Epithelial cell of proximal tubule (primary cell): ENCODE results near the gene SLC5A9. TPM values are rescaled to one million over a fixed set of nuclear protein-coding genes. Genes with fewer than 3 reads are reported as not detected.

ENCODE experiments used
- DNase-seq: peaks from one replicate; pipeline ENCODE4 v3.0.0-alpha.2; 2011; ENCODE audit warnings: low read depth
- H3K4me3 ChIP-seq: 2 replicates; pipeline ENCODE4 v1.5.1; 2011; ENCODE audit warnings: low read depth, mild to moderate bottlenecking, low read length
- total RNA-seq: library from RNA; depleted of rRNA; stranded (reverse); fragments of >200 nt; gene quantifications from 2 replicates; pipeline ENCODE4 v1.2.3, GENCODE V29; 2015
- TF ChIP-seq, protein P1 (sequence below): conservative IDR thresholded peaks from 2 replicates; pipeline ENCODE4 v1.5.1; 2012; ENCODE audit warnings: low read depth, mild to moderate bottlenecking, low read length

Gene SLC5A9
- total RNA-seq, 1 donor from 2014 or later, result not detected

DNA sequence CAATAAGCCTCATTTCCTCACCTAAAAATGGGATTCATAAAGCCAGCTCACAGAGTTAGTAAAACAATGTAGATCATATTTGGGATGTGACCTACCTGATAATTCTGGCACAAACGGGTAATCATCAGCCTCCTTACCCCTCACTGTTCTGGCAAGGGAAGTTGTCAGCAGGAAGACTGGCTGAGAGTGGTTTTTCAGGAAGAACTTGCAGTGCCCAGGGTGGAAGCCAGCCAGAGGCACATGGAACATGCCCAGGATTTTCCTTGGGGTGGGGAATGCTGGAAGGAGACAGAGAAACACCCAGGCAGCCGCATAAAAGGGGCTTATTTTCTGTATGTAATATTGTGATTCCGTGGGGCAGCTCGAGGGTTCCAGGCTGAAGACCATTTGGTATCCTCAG lies 7.7 kb upstream of the SLC5A9 start:
- DNase-seq, result no peak
- H3K4me3 ChIP-seq, result no peak overlapping the region
- TF ChIP-seq, protein P1, sequence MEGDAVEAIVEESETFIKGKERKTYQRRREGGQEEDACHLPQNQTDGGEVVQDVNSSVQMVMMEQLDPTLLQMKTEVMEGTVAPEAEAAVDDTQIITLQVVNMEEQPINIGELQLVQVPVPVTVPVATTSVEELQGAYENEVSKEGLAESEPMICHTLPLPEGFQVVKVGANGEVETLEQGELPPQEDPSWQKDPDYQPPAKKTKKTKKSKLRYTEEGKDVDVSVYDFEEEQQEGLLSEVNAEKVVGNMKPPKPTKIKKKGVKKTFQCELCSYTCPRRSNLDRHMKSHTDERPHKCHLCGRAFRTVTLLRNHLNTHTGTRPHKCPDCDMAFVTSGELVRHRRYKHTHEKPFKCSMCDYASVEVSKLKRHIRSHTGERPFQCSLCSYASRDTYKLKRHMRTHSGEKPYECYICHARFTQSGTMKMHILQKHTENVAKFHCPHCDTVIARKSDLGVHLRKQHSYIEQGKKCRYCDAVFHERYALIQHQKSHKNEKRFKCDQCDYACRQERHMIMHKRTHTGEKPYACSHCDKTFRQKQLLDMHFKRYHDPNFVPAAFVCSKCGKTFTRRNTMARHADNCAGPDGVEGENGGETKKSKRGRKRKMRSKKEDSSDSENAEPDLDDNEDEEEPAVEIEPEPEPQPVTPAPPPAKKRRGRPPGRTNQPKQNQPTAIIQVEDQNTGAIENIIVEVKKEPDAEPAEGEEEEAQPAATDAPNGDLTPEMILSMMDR, result no peak

DNA sequence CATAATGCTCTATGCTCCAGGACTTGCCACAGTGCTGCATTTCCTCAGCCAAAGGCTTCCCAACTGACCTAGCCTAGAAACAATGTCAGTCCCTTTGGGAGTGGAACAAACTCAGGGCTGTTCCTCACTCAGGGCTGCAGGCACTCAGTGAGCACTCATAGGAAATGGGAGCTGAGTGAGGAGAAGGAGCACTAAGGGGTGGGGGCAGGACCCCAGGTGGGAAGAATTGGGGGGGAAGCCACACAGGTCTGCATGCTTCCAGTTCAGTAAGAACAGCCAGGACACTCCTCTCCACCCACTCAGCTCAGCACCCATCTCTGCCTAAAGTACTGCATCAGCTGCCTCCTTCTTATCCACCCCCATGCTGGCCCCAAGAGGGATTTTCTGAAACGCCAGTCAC lies 7.3 kb upstream of the SLC5A9 start:
- DNase-seq, result no peak
- no peak overlapping the region for H3K4me3 ChIP-seq

DNA sequence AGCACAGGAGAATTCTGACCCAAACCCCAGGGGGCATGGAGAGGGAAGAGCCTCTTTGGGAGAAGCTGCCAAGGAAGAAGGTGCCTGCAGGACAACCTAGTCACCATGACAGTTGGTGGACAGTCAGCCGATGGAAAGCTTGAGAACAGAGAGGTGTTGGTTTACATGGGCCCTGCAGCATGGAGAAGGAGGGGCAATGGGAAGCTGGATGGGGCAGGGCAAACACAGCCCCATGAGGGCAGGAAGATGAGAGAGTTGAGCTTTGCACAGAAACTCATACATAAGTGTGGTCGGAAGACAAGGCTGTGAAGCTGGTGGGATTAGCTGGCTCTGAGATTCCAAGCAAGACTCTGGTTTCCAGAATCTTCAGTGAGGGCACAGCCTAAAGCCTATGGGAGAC lies 6.6 kb upstream of the SLC5A9 start:
- TF ChIP-seq, protein P1, result no peak
- no peak for DNase-seq
- no peak overlapping the region for H3K4me3 ChIP-seq

More for the DNA sequence above, 7.3 kb upstream of the SLC5A9 start:
- TF ChIP-seq, protein P1, result no peak

DNA sequence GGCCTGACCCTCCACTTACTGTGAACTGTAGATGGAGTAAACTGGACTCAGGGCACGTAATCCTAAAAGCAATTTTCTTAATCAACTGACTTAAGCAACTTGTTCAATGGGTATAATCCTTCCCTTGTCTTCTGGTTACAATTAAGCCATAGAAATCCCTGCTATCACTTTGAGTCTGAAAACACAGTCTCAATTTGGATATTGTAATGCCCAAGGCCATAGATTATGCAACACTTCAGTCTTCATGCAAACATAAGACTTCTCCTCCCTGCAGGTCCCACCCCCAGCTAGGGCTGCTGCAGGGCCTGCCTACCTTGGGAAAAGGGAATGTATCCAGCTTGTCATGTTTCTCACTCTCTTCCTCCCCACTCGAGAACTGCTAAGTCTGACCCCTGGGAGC lies 6.2 kb upstream of the SLC5A9 start:
- DNase-seq, result no peak
- no peak overlapping the region for H3K4me3 ChIP-seq
- TF ChIP-seq, protein P1, result no peak

DNA sequence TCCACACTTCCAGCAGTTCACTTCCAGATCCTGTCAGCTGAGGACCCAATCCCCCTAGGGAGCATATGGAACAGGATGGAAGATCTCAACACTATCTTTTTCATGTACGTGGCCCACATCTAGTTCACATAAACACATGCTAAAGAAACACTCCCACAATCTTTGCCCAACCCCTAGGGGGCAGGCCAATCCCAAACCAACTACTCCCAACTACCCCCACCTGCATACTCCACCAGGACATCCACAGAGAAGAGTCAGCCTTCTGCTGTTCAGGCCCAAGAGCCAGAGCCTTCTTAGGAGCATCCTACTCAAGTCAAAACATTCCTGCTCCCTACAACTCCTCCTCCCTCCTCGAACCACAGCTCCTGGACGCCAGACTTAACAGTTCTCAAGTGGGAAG lies 5.6 kb upstream of the SLC5A9 start:
- TF ChIP-seq, protein P1, result peak; percentile 30
- H3K4me3 ChIP-seq, result no peak overlapping the region
- DNase-seq, result no peak

DNA sequence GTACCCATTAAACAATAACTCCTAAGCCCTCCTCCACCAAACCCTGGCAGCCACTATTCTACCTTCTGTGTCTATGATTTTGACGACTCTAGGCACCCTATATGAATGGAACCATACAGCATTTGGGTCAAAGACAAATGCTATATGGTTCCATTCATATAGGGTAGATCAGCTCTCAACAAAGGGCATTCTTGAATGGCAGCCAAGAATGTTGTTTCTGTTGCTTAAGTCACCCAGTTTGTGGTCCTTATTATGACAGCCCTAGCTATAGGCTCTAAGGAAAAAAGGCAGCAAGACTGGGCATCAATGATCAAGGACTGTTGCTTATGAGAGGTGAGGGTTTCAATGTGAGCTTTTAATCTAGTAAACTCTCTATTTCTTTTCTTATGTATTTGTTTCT lies 4.7 kb upstream of the SLC5A9 start:
- TF ChIP-seq, protein P1, result no peak
- no peak for DNase-seq
- H3K4me3 ChIP-seq, result no peak overlapping the region

DNA sequence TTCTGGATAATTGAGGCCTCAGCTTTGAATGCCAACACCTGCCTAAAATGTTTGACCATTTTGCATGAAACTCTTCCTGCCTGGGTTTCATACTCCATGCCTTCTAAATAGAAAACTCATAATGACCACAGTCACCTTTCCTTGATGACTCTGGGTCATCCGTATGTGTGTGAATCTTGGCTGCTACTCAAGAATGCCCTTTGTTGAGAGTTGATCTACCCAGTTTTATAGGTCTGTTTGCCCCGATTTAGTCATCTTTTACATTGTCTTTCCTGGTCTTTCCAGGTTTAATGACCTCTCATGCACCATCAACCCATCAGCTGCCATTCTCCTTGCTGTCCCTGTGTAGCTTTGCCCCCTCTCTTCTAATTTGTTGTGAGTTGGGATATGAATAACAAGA lies 2.7 kb upstream of the SLC5A9 start:
- H3K4me3 ChIP-seq, result no peak overlapping the region
- TF ChIP-seq, protein P1, result no peak
- no peak for DNase-seq
